IMR-90 (cell line): ENCODE data around the gene PLOD1. TPM values are rescaled to one million over a fixed set of nuclear protein-coding genes. Genes with fewer than 3 reads are reported as not detected.

ENCODE experiments used
- ATAC-seq: fragments of 200-7000 bp; cut with Tn5 transposase; 2 replicates; pipeline ENCODE4 v1.9.1; 2020; ENCODE audit warnings: low read depth, mild to moderate bottlenecking, moderate library complexity
- BruUV-seq: library from RNA; stranded (reverse); fragments of 400-500 nt; replicated peaks from 2 replicates; lab custom pipeline; 2021; lab: Mats Ljungman, UMichigan
- CTCF ChIA-PET: fragments of 300-600 bp; formaldehyde crosslinking; extraction: SDS; loops from one replicate; lab custom pipeline; 2021; ENCODE audit warnings: antibody characterized with exemption; lab: Yijun Ruan, JAX
- POLR2A ChIA-PET: fragments of 300-600 bp; sonication (Branson Sonifier 250); formaldehyde crosslinking; loops from one replicate; lab custom pipeline; 2022; ENCODE audit warnings: antibody characterized with exemption; ENCODE audit not compliant: unreplicated experiment; lab: Charles Lee
- DNase-seq: peaks from one replicate; pipeline ENCODE4 v3.0.0; 2013
- H2AFZ ChIP-seq: replicated peaks from 2 replicates; pipeline ENCODE3; 2013; ENCODE audit warnings: low read length, mild to moderate bottlenecking; ENCODE audit not compliant: poor library complexity
- H2AK5ac ChIP-seq: 2 replicates; pipeline ENCODE4 v1.6.1; 2013; ENCODE audit warnings: low read depth, low read length, inconsistent platforms
- H2AK9ac ChIP-seq: replicated peaks from 2 replicates; pipeline ENCODE3; 2013; ENCODE audit warnings: mild to moderate bottlenecking, low read depth, low read length, moderate library complexity; ENCODE audit not compliant: poor library complexity
- H2BK120ac ChIP-seq: 2 replicates; pipeline ENCODE4 v1.6.1; 2013; ENCODE audit warnings: low read depth, low read length, inconsistent platforms
- H2BK15ac ChIP-seq: 3 replicates; pipeline ENCODE4 v1.6.1; 2013; ENCODE audit warnings: low read depth, low read length, inconsistent platforms
- H2BK20ac ChIP-seq: 2 replicates; pipeline ENCODE4 v1.6.1; 2013; ENCODE audit warnings: low read depth, mild to moderate bottlenecking, inconsistent platforms, low read length, moderate library complexity
- H2BK5ac ChIP-seq: 2 replicates; pipeline ENCODE4 v1.6.1; 2013; ENCODE audit warnings: mild to moderate bottlenecking, low read depth, low read length, inconsistent platforms; ENCODE audit not compliant: poor library complexity, severe bottlenecking
- H3K14ac ChIP-seq: replicated peaks from 2 replicates; pipeline ENCODE4 v1.6.1; 2013; ENCODE audit warnings: low read depth, low read length, inconsistent platforms
- H3K18ac ChIP-seq: 2 replicates; pipeline ENCODE4 v1.6.1; 2013; ENCODE audit warnings: low read depth, low read length, control low read depth
- H3K23ac ChIP-seq: 2 replicates; pipeline ENCODE4 v1.6.1; 2013; ENCODE audit warnings: low read depth, low read length, inconsistent platforms
- H3K27ac ChIP-seq: 2 replicates; pipeline ENCODE4 v1.5.1; 2013; ENCODE audit warnings: mild to moderate bottlenecking, control low read depth, low read length; ENCODE audit not compliant: insufficient read depth
- H3K27me3 ChIP-seq: 2 replicates; pipeline ENCODE4 v1.6.1; 2013; ENCODE audit warnings: low read length; ENCODE audit not compliant: control insufficient read depth, insufficient read depth
- H3K36me3 ChIP-seq: 2 replicates; pipeline ENCODE4 v1.6.1; 2013; ENCODE audit warnings: low read length, mixed read lengths; ENCODE audit not compliant: control insufficient read depth, insufficient read depth
- H3K4ac ChIP-seq: 2 replicates; pipeline ENCODE4 v1.6.1; 2013; ENCODE audit warnings: low read depth, low read length, inconsistent platforms
- H3K4me1 ChIP-seq: 2 replicates; pipeline ENCODE4 v1.6.1; 2013; ENCODE audit warnings: low read length, mixed read lengths; ENCODE audit not compliant: control insufficient read depth, insufficient read depth
- H3K4me2 ChIP-seq: 2 replicates; pipeline ENCODE4 v1.6.1; 2013; ENCODE audit warnings: low read depth, mild to moderate bottlenecking, control low read depth, low read length, moderate library complexity
- H3K4me3 ChIP-seq: 2 replicates; pipeline ENCODE4 v1.5.1; 2013; ENCODE audit warnings: low read depth, mild to moderate bottlenecking, control low read depth, low read length, moderate library complexity; ENCODE audit not compliant: insufficient read depth
- H3K56ac ChIP-seq: 2 replicates; pipeline ENCODE4 v1.6.1; 2013; ENCODE audit warnings: low read length, inconsistent platforms; ENCODE audit not compliant: insufficient read depth; ENCODE audit errors: extremely low read depth
- H3K79me1 ChIP-seq, 2 experiments: 2 replicates each; pipeline ENCODE4 v1.6.1; 2013; ENCODE audit warnings: low read length in 2 of 2, inconsistent platforms in 1 of 2, low read depth in 1 of 2
- H3K9ac ChIP-seq: 2 replicates; pipeline ENCODE4 v1.6.1; 2013; ENCODE audit warnings: low read depth, low read length, control low read depth
- H3K9me1 ChIP-seq: 2 replicates; pipeline ENCODE4 v1.6.1; 2013; ENCODE audit warnings: low read length, inconsistent platforms; ENCODE audit not compliant: insufficient read depth
- H3K9me3 ChIP-seq: 2 replicates; pipeline ENCODE4 v1.6.1; 2013; ENCODE audit warnings: low read length; ENCODE audit not compliant: control insufficient read depth, insufficient read depth
- H4K20me1 ChIP-seq: 2 replicates; pipeline ENCODE4 v1.6.1; 2013; ENCODE audit warnings: low read length, inconsistent platforms; ENCODE audit not compliant: insufficient read depth
- H4K5ac ChIP-seq: 2 replicates; pipeline ENCODE4 v1.6.1; 2013; ENCODE audit warnings: mild to moderate bottlenecking, low read depth, low read length, control low read depth
- H4K8ac ChIP-seq, 2 experiments: 2 replicates each; pipeline ENCODE4 v1.6.1; 2013; ENCODE audit warnings: low read depth in 2 of 2, low read length in 2 of 2, control low read depth in 1 of 2, inconsistent platforms in 1 of 2
- H4K91ac ChIP-seq: 2 replicates; pipeline ENCODE4 v1.6.1; 2013; ENCODE audit warnings: low read depth, low read length, inconsistent platforms; ENCODE audit not compliant: insufficient read depth
- BHLHE40 ChIP-seq: fragments of 150-350 bp; IDR thresholded peaks from 2 replicates; pipeline ENCODE4 v1.6.1; 2016; ENCODE audit warnings: mild to moderate bottlenecking, low read depth, low read length
- CEBPB ChIP-seq: IDR thresholded peaks from 2 replicates; pipeline ENCODE4 v1.6.1; 2012; ENCODE audit warnings: low read depth, low read length, improper control_type of control experiment
- CHD1 ChIP-seq: IDR thresholded peaks from 2 replicates; pipeline ENCODE4 v1.6.1; 2012; ENCODE audit warnings: low read depth, low read length, improper control_type of control experiment
- FOS ChIP-seq: fragments of 150-350 bp; IDR thresholded peaks from 2 replicates; pipeline ENCODE4 v1.6.1; 2016; ENCODE audit warnings: low read depth, low read length
- MXI1 ChIP-seq: IDR thresholded peaks from 2 replicates; pipeline ENCODE4 v1.6.1; 2012; ENCODE audit warnings: low read depth, mild to moderate bottlenecking, low read length, moderate library complexity, borderline replicate concordance
- NFE2L2 ChIP-seq: fragments of 150-350 bp; IDR thresholded peaks from 2 replicates; pipeline ENCODE4 v1.6.1; 2016; ENCODE audit warnings: low read depth, mild to moderate bottlenecking, low read length
- POLR2A ChIP-seq: IDR thresholded peaks from 2 replicates; pipeline ENCODE4 v1.6.1; 2012; ENCODE audit warnings: mild to moderate bottlenecking, low read depth, low read length
- RAD21 ChIP-seq: IDR thresholded peaks from 2 replicates; pipeline ENCODE4 v1.6.1; 2012; ENCODE audit warnings: low read length, improper control_type of control experiment
- RCOR1 ChIP-seq: IDR thresholded peaks from 2 replicates; pipeline ENCODE4 v1.6.1; 2012; ENCODE audit warnings: mild to moderate bottlenecking, low read length, improper control_type of control experiment; ENCODE audit not compliant: insufficient replicate concordance
- RFX5 ChIP-seq: IDR thresholded peaks from 2 replicates; pipeline ENCODE4 v1.8.0; 2012; ENCODE audit warnings: low read depth, mild to moderate bottlenecking, low read length, moderate library complexity
- SMC3 ChIP-seq: fragments of 150-350 bp; IDR thresholded peaks from 2 replicates; pipeline ENCODE4 v1.6.1; 2016; ENCODE audit warnings: low read depth, mild to moderate bottlenecking, antibody characterized with exemption, low read length, moderate library complexity
- WGBS, 2 experiments: methylation state at CpG; one replicate each; pipeline versions ENCODE4 v1.1.5 to v1.1.7; 2013; ENCODE audit warnings: missing lambda C conversion rate in 2 of 2; ENCODE audit not compliant: insufficient read length in 1 of 2; ENCODE audit errors: extremely low coverage in 2 of 2; 5-methylcytosine and 5-hydroxymethylcytosine counted together
- dilution Hi-C: fragments of 300-500 bp; cut with HindIII; formaldehyde crosslinking; loops from one replicate; pipeline ENCODE4 v1.14.3; 2018; ENCODE audit warnings: low sequenced_read_pairs; ENCODE audit not compliant: unreplicated experiment
- in situ Hi-C: fragments of 300-500 bp; cut with MboI; formaldehyde crosslinking; loops from 3 replicates; pipeline ENCODE4 v1.14.3; 2019; ENCODE audit warnings: low sequenced_read_pairs, inconsistent platforms, mixed read lengths
- intact Hi-C: fragments of 100-400 bp; cut with micrococcal nuclease; formaldehyde crosslinking; loops from 2 replicates; pipeline ENCODE4 v1.10.0; 2022
- polyA plus RNA-seq, 3 experiments: library from polyadenylated mRNA; depleted of rRNA; stranded (reverse); fragments of >200 nt; gene quantifications; 2 replicates each; pipeline ENCODE4 v1.2.3, GENCODE V29; 2012; ENCODE audit warnings: low replicate concordance in 1 of 3
- total RNA-seq: library from RNA; depleted of rRNA; stranded (reverse); fragments of >200 nt; gene quantifications from 2 replicates; pipeline ENCODE4 v1.2.3, GENCODE V29; 2012
- TF ChIP-seq, protein P1 (sequence below): conservative IDR thresholded peaks from 2 replicates; pipeline ENCODE4 v1.5.1; 2012; ENCODE audit warnings: mild to moderate bottlenecking, low read depth, low read length, improper control_type of control experiment
- TF ChIP-seq, protein P2 (sequence below): fragments of 150-350 bp; IDR thresholded peaks from 2 replicates; pipeline ENCODE4 v1.6.1; 2017; ENCODE audit warnings: mild to moderate bottlenecking, antibody characterized with exemption, low read length, low read depth
- TF ChIP-seq, protein P3 (sequence below): fragments of 150-350 bp; IDR thresholded peaks from 2 replicates; pipeline ENCODE4 v1.6.1; 2016; ENCODE audit warnings: low read depth, mild to moderate bottlenecking, low read length, moderate library complexity, borderline replicate concordance

Gene PLOD1
- total and polyA plus RNA-seq, 2 of the 4 experiments (the other 2 are of a cell fraction) = 283 to 609 TPM

DNA sequence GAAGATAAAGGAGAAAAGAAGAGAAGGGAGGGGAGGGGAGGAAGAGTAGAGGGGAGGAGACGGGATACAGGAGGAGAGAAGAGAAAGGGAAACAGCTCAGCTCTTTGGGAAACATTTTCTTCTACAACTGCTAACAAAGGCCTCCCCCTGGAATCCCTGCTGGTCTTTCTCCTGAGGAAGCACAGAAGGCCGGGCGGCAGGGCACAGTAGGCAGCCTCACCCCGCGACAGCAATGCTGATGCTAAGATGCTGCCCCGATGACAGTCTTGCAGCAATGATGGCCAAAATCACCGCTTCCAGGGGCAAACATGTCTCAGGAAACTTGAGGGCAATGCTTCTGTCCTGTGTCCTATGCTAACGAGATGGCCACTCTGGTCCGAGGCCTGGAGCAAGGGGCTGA is 13.5 kb upstream of the PLOD1 start:
- Histone ChIP-seq H4K91ac (no peak overlapping the region), H2BK15ac (no peak overlapping the region), H3K4me3 (no peak overlapping the region), H3K4me2 (no peak overlapping the region), H2AK5ac (no peak overlapping the region), H3K27me3 (no peaks in the 10 kb centered on the region), H3K36me3 (peaks cover 35% of the 10 kb centered on the region), H2AFZ (no peak overlapping the region), H3K56ac (no peak overlapping the region), H4K5ac (no peak overlapping the region), H3K79me1 (peaks cover 14 to 64% of the 10 kb centered on the region in 2 experiments), H3K14ac (no peak overlapping the region), H2BK120ac (no peak overlapping the region), H3K4ac (no peak overlapping the region), H3K9me1 (peaks cover 12% of the 10 kb centered on the region), H4K8ac (no peak overlapping the region), H2AK9ac (no peak overlapping the region), H4K20me1 (peaks cover 58% of the 10 kb centered on the region), H3K9ac (no peak overlapping the region), H3K23ac (no peak overlapping the region), H3K4me1 (peaks cover 14% of the 10 kb centered on the region), H3K18ac (no peak overlapping the region), H3K27ac (no peak overlapping the region), H2BK20ac (no peak overlapping the region), H2BK5ac (no peak overlapping the region), H3K9me3 (no peaks in the 10 kb centered on the region)
- in situ Hi-C loops = no loop called here
- TF ChIP-seq CEBPB = no peak
- no peak for TF ChIP-seq POLR2A
- no peak for TF ChIP-seq RFX5
- no peak for TF ChIP-seq FOS
- TF ChIP-seq, protein P1, sequence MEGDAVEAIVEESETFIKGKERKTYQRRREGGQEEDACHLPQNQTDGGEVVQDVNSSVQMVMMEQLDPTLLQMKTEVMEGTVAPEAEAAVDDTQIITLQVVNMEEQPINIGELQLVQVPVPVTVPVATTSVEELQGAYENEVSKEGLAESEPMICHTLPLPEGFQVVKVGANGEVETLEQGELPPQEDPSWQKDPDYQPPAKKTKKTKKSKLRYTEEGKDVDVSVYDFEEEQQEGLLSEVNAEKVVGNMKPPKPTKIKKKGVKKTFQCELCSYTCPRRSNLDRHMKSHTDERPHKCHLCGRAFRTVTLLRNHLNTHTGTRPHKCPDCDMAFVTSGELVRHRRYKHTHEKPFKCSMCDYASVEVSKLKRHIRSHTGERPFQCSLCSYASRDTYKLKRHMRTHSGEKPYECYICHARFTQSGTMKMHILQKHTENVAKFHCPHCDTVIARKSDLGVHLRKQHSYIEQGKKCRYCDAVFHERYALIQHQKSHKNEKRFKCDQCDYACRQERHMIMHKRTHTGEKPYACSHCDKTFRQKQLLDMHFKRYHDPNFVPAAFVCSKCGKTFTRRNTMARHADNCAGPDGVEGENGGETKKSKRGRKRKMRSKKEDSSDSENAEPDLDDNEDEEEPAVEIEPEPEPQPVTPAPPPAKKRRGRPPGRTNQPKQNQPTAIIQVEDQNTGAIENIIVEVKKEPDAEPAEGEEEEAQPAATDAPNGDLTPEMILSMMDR = no peak
- no peak for TF ChIP-seq RAD21
- TF ChIP-seq, protein P2, sequence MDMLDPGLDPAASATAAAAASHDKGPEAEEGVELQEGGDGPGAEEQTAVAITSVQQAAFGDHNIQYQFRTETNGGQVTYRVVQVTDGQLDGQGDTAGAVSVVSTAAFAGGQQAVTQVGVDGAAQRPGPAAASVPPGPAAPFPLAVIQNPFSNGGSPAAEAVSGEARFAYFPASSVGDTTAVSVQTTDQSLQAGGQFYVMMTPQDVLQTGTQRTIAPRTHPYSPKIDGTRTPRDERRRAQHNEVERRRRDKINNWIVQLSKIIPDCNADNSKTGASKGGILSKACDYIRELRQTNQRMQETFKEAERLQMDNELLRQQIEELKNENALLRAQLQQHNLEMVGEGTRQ = no peak
- TF ChIP-seq RCOR1 = no peak
- no peak for TF ChIP-seq SMC3
- TF ChIP-seq, protein P3, sequence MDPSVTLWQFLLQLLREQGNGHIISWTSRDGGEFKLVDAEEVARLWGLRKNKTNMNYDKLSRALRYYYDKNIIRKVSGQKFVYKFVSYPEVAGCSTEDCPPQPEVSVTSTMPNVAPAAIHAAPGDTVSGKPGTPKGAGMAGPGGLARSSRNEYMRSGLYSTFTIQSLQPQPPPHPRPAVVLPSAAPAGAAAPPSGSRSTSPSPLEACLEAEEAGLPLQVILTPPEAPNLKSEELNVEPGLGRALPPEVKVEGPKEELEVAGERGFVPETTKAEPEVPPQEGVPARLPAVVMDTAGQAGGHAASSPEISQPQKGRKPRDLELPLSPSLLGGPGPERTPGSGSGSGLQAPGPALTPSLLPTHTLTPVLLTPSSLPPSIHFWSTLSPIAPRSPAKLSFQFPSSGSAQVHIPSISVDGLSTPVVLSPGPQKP = no peak
- TF ChIP-seq CHD1 = no peak
- TF ChIP-seq NFE2L2 = no peak
- no peak for TF ChIP-seq MXI1
- TF ChIP-seq BHLHE40 = no peak
- intact Hi-C loops = no loop called here
- ATAC-seq = no peak
- ChIA-PET POLR2A (no interaction called here), CTCF (no interaction called here)
- dilution Hi-C loops = no loop called here
- DNase-seq = no peak
- BruUV-seq = no TSS peak
- WGBS, 2 experiments = 89% methylated on average over 7 of the region's 9 CpGs; no CpG with 5 or more reads in 1 of the 2 experiments
